ENCODE data around the gene HLA-DRA.

DNA sequence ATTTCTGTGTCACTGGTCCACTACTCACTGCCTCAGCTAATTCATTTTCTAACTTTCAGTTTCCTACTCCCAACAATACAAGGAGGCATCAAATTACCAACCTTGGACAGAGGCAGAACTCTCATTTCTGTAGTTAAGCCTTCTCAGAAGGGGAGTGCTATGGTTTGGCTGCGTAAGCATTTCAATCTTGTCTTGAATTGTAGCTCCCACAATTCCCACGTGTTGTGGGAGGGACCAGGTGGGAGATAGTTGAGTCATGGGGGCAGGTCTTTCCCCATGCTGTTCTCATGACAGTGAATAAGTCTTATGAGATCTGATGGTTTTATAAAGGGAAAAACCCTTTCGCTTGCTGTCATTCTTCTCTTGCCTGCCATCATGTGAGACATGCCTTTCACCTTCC, 22.9 kb downstream of the HLA-DRA start:
- TF ChIP-seq EZH2 (IDR thresholded peaks at IDR 0.05; ENCODE audit: low read depth, unreplicated experiment), result no peak
- TF ChIP-seq, protein P1, sequence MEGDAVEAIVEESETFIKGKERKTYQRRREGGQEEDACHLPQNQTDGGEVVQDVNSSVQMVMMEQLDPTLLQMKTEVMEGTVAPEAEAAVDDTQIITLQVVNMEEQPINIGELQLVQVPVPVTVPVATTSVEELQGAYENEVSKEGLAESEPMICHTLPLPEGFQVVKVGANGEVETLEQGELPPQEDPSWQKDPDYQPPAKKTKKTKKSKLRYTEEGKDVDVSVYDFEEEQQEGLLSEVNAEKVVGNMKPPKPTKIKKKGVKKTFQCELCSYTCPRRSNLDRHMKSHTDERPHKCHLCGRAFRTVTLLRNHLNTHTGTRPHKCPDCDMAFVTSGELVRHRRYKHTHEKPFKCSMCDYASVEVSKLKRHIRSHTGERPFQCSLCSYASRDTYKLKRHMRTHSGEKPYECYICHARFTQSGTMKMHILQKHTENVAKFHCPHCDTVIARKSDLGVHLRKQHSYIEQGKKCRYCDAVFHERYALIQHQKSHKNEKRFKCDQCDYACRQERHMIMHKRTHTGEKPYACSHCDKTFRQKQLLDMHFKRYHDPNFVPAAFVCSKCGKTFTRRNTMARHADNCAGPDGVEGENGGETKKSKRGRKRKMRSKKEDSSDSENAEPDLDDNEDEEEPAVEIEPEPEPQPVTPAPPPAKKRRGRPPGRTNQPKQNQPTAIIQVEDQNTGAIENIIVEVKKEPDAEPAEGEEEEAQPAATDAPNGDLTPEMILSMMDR (conservative IDR thresholded peaks at IDR 0.05; ENCODE audit: low read depth in 2 of 2), result no peak

Data from GM23338 (cell line).